Vagina (tissue), 2 donors: ENCODE results near the gene STIMATE. TPM values are rescaled to one million over a fixed set of nuclear protein-coding genes. Genes with fewer than 3 reads are reported as not detected.

Experiments
- DNase-seq, 2 donors: peaks; one replicate each; pipeline ENCODE4 v3.0.0-alpha.2; 2017; ENCODE audit errors: extremely low spot score in 2 of 2
- H3K27ac ChIP-seq: fragments of 200-600 bp; sonication (generic); one replicate; pipeline ENCODE4 v1.5.1; 2019
- H3K27me3 ChIP-seq: fragments of 200-600 bp; sonication (generic); one replicate; pipeline ENCODE4 v1.5.1; 2019
- H3K36me3 ChIP-seq, 2 donors: fragments of 200-600 bp; sonication (generic); one replicate each; pipeline ENCODE4 v1.5.1; 2017 to 2019
- H3K4me1 ChIP-seq: fragments of 200-600 bp; sonication (generic); one replicate; pipeline ENCODE4 v1.5.1; 2019
- H3K4me3 ChIP-seq, 2 donors: fragments of 200-600 bp; sonication (generic); 1 replicate in 1 of 2; 2 replicates in 1 of 2; pipeline ENCODE4 v1.5.1; 2016 to 2019
- H3K9me3 ChIP-seq: fragments of 200-600 bp; sonication (generic); one replicate; pipeline ENCODE4 v1.5.1; 2019
- CTCF ChIP-seq, 3 experiments: fragments of 450-650 bp in 2 of 3; fragments of 200-600 bp in 1 of 3; sonication (generic) in 1 of 3; IDR thresholded peaks; one replicate each; pipeline ENCODE4 v1.5.1; 2017 to 2019; ENCODE audit warnings: antibody characterized with exemption in 3 of 3, mild to moderate bottlenecking in 2 of 3, moderate library complexity in 2 of 3
- POLR2A ChIP-seq, 2 donors: fragments of 450-650 bp; IDR thresholded peaks; one replicate each; pipeline ENCODE4 v1.6.1; 2017; ENCODE audit warnings: antibody characterized with exemption in 2 of 2, mild to moderate bottlenecking in 2 of 2, moderate library complexity in 2 of 2
- POLR2AphosphoS5 ChIP-seq, 2 donors: sonication (generic); formaldehyde crosslinking; IDR thresholded peaks; one replicate each; pipeline ENCODE4 v1.9.0; 2017; ENCODE audit warnings: antibody characterized with exemption in 2 of 2, mild to moderate bottlenecking in 2 of 2, low read depth in 1 of 2; ENCODE audit not compliant: insufficient read depth in 1 of 2
- intact Hi-C: fragments of 100-400 bp; cut with DNase I; formaldehyde crosslinking; loops from one replicate; pipeline ENCODE4 v1.15.1; 2023
- total RNA-seq: library from RNA; depleted of rRNA; stranded (reverse); fragments of >200 nt; gene quantifications from one replicate; pipeline ENCODE4 v1.2.3, GENCODE V29; 2016

The STIMATE gene
- total RNA-seq, 1 donor from 2014 or later: 12.5 TPM

DNA sequence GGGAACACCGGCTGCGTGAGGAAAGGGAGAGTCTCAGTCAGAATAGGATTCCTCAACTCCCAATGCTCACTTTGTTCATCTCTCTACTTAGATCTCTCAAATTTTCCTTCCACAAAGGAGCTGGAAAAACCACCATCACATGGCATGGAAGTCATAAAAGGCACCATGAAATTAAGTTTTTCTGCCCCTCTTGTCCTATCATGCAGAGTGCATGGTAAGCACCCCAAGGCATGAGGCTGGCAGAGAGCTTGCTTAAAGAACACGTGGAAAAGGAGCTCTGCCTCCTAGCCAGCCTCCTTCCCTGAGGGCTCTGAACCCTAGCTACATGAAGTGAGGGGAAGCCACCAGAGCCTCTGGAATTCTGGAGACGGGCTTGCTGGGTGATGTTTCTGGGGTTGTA lies 17.8 kb downstream of the STIMATE start:
- Histone ChIP-seq H3K9me3 (no peaks in the 10 kb centered on the region), H3K4me1 (no peaks in the 10 kb centered on the region), H3K4me3 (no peak overlapping the region), H3K36me3 (no peaks in the 10 kb centered on the region), H3K27ac (no peak overlapping the region), H3K27me3 (no peaks in the 10 kb centered on the region)
- TF ChIP-seq POLR2AphosphoS5 (IDR thresholded peaks at IDR 0.05; ENCODE audit: insufficient read depth in 1 of 2, low read depth in 1 of 2) (no peak), POLR2A (IDR thresholded peaks at IDR 0.05) (no peak), CTCF (IDR thresholded peaks at IDR 0.05) (no peak)
- intact Hi-C loops: no loop called here
- no peak for DNase-seq

DNA sequence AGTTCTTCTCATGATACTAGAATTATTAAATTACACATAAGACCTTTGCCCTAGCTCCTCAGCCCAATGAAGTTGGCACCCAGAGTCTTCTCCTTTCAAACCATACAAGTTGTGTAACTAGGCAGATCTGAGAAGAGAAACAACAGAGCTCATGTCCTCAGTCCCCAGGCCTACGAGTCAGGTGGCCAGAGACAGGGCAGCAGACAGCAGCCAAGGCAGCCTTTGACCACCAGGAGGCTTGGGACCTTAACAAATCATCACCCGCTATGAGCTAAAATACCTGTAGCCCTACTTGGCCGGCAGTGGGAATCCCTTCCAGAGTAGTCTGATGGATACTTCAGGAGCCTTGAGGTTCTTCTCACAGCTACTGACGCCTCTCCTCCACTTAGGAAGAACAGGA lies 18.3 kb downstream of the STIMATE start:
- no peak overlapping the region for H3K4me3 ChIP-seq
- H3K27me3 ChIP-seq: no peaks in the 10 kb centered on the region
- no peaks in the 10 kb centered on the region for H3K9me3 ChIP-seq
- no peaks in the 10 kb centered on the region for H3K36me3 ChIP-seq
- DNase-seq: no peak
- intact Hi-C loops: no loop called here
- TF ChIP-seq POLR2AphosphoS5 (IDR thresholded peaks at IDR 0.05; ENCODE audit: insufficient read depth in 1 of 2, low read depth in 1 of 2): no peak
- TF ChIP-seq CTCF (IDR thresholded peaks at IDR 0.05): no peak
- no peak for TF ChIP-seq POLR2A (IDR thresholded peaks at IDR 0.05)
- H3K27ac ChIP-seq: no peak overlapping the region
- no peaks in the 10 kb centered on the region for H3K4me1 ChIP-seq

GRCh38 chr3:52877085-52877484 lies 20.3 kb downstream of the STIMATE start:
- Histone ChIP-seq H3K36me3 (no peaks in the 10 kb centered on the region), H3K27ac (no peak overlapping the region), H3K4me3 (no peak overlapping the region), H3K27me3 (no peaks in the 10 kb centered on the region), H3K9me3 (no peaks in the 10 kb centered on the region), H3K4me1 (peaks cover 7% of the 10 kb centered on the region)
- no peak for DNase-seq
- TF ChIP-seq POLR2A (IDR thresholded peaks at IDR 0.05) (no peak), POLR2AphosphoS5 (IDR thresholded peaks at IDR 0.05; ENCODE audit: insufficient read depth in 1 of 2, low read depth in 1 of 2) (no peak), CTCF (IDR thresholded peaks at IDR 0.05) (no peak)
- intact Hi-C loops: no loop called here

DNA sequence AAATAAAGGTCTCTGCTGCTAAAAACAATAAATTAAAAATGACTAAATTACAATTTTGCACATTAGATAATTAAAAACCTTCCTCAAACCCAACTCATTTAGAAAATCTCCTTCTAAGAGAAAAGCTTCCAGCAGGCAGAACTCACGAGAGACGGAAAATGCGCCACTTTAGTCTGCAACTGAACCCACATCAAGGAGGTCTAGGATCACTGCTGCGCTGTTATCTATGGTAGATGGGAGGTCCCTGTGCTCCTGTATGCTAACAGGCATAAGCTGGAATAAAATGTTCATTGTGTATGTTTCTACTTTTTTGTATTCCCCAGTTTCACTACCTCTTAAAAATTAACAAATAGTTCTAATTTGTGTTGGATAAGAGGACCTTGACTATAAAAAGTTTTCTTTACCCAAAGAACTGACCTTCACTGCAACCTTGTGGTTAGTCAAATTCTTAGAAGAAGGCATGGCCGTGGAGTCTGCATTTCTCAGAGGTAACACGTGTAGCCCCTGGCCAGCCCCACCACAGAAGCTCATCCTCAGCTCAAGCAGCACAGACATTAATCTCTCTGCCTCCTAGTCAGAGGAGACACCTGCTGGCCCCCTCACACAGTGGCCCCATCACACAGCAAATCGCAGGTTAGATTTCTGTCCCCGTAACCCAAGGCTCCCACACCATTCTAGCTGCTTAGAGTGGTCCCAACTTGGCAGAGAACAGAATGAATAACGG lies 22.3 kb downstream of the STIMATE start:
- no peak for TF ChIP-seq CTCF (IDR thresholded peaks at IDR 0.05)
- no peak for DNase-seq

GRCh38 chr3:52874160-52874701 lies 23.1 kb downstream of the STIMATE start:
- intact Hi-C loops: no loop called here
- Histone ChIP-seq H3K4me3 (no peak overlapping the region), H3K27ac (no peak overlapping the region), H3K4me1 (peaks cover 7% of the 10 kb centered on the region), H3K27me3 (no peaks in the 10 kb centered on the region), H3K9me3 (no peaks in the 10 kb centered on the region), H3K36me3 (no peaks in the 10 kb centered on the region)
- no peak for TF ChIP-seq CTCF (IDR thresholded peaks at IDR 0.05)
- TF ChIP-seq POLR2AphosphoS5 (IDR thresholded peaks at IDR 0.05; ENCODE audit: insufficient read depth in 1 of 2, low read depth in 1 of 2): no peak
- TF ChIP-seq POLR2A (IDR thresholded peaks at IDR 0.05): no peak
- DNase-seq: no peak

More for the DNA sequence above, 22.3 kb downstream of the STIMATE start:
- Histone ChIP-seq H3K4me1 (peaks cover 7% of the 10 kb centered on the region), H3K9me3 (no peaks in the 10 kb centered on the region), H3K36me3 (no peaks in the 10 kb centered on the region), H3K27me3 (no peaks in the 10 kb centered on the region), H3K4me3 (no peak overlapping the region), H3K27ac (no peak overlapping the region)
- intact Hi-C loops: no loop called here
